ENCODE measurements around the gene SPRTN. TPM values are rescaled to one million over a fixed set of nuclear protein-coding genes. Genes with fewer than 3 reads are reported as not detected.

The SPRTN gene
- 20.5 TPM for total RNA-seq

GRCh38 chr1:231338270-231339128 is at the start of gene SPRTN:
TSS of gene SPRTN (plus strand) at chr1:231338293. CDS start at chr1:231338384, 91 bp downstream.
- peak in 1 of 3 donors; percentile 34 for DNase-seq (ENCODE audit: low read depth in 2 of 3, low spot score in 2 of 3)

DNA sequence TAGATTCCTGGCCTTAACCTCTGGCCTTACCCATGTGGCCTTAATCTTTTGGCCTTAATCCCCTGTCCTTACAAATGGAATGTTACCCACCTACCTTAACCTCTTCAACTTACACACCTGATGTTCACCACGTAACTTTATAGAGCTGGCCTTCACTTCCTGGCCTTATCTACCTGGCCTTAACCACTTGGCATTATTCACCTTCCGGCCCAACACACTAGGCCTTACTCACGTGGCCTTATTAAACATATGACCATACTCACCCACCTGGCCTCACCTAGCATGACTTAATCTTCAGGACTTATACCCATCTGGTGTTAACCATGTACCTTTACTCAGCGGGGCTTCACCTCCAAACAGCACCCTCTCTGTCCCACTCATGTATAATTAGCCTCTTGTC is 42.2 kb upstream of the SPRTN start:
- no peak for DNase-seq (ENCODE audit: low read depth in 2 of 3, low spot score in 2 of 3)

GRCh38 chr1:231301990-231302389 is 36.1 kb upstream of the SPRTN start:
- no peak for DNase-seq (ENCODE audit: low read depth in 2 of 3, low spot score in 2 of 3)

- no peak for DNase-seq (ENCODE audit: low read depth in 2 of 3, low spot score in 2 of 3)
These were observed 27.6 kb upstream of the SPRTN start for GRCh38 chr1:231310391-231310934.

DNA sequence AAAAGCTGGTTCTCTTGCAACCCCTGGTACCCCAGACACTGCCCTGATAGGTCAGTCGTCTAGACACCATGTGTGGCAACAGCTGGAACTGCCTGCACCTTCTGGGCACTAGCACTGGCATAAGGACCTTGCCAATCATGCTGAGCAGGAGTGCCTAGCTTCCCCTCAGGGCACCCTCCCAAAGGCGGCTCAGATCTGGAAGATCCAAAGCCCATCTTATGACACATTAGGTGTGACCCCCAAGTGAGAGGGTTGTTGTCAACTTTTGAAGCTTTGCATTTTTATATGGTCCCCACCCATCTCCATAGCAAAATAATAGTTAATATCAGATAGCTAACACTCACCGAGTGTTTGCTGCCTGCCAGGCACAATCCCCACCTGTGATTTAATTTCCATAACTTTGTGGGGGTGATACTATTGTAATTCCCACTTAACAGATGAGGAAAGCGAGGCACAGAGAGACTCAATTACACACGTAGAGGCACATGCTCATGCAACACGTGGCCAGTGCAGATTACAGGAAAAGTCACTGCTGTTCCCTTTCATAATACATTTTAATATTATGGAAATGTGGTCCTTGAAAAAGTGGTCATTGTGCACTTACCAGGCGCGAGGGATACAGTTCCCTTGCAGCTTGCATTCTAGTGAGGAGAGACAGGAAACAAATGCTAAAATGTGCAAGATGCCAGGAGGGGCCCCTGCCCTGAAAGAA is 26.2 kb upstream of the SPRTN start:
- no peak for DNase-seq (ENCODE audit: low read depth in 2 of 3, low spot score in 2 of 3)

DNA sequence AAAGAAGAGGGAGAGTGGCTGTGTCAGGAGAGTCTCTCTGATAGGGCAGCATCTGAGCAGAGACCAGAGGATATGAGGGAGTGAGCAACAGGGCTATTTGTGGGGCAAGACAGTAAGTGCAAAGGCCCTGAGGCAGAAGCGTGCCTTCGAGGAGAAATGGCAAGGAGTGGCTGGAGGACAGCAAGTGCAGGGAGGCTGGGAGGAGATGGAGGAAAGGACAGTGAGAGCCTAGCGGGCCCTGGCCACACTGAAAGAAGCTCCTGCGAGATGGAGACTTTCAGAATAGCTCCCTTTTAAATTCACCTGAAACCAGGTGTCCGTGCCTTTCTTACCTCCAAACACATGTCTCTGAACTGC is 25.7 kb upstream of the SPRTN start:
- DNase-seq (ENCODE audit: low read depth in 2 of 3, low spot score in 2 of 3) = no peak

GRCh38 chr1:231313661-231314060 is 24.4 kb upstream of the SPRTN start:
- no peak for DNase-seq (ENCODE audit: low read depth in 2 of 3, low spot score in 2 of 3)

DNA sequence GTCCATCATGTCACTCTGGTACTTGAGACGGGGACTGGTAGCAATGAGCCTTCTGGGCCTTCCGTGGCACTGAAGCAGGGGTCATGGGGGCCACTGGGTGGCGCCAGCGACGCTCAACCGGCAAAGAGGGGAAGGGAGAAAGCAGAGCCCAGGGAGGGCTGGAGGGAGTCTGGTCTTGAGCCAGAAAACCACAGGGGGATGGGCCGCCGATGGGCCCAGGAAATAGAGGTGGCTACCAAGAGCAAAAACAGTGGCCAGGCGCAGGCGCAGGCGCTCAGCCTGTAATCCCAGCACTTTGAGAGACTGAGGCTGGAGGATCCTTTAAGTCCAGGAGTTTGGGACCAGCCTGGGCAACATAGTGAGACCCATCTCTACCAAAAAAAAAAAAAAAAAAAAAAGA is 22.2 kb upstream of the SPRTN start:
- DNase-seq (ENCODE audit: low read depth in 2 of 3, low spot score in 2 of 3) = peak in 2 of 3 donors; percentile 42 to 67

GRCh38 chr1:231317306-231318014 is 20.6 kb upstream of the SPRTN start:
- DNase-seq (ENCODE audit: low read depth in 2 of 3, low spot score in 2 of 3) = no peak

GRCh38 chr1:231318015-231318355 is 20.1 kb upstream of the SPRTN start:
- no peak for DNase-seq (ENCODE audit: low read depth in 2 of 3, low spot score in 2 of 3)

- no peak for DNase-seq (ENCODE audit: low read depth in 2 of 3, low spot score in 2 of 3)
These were observed 19.5 kb upstream of the SPRTN start for GRCh38 chr1:231318568-231318967.

DNA sequence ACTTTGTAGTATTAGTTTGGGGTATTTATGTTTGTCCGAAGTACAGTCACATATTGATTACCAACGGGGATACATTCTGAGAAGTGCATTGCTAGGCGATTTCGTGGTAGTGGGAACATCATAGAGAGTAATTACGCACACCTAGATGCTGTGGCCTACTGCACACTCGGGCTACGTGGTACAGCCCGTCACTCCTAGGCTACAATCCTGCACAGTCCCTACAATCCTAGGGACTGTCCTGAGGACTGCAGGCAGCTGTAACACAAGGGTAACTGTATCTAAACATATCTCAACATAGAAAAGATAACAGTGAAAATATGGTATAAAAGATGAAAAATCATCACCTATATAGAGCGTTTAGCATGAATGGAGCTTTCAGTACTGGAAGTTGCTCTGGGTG is 19.0 kb upstream of the SPRTN start:
- no peak for DNase-seq (ENCODE audit: low read depth in 2 of 3, low spot score in 2 of 3)

DNA sequence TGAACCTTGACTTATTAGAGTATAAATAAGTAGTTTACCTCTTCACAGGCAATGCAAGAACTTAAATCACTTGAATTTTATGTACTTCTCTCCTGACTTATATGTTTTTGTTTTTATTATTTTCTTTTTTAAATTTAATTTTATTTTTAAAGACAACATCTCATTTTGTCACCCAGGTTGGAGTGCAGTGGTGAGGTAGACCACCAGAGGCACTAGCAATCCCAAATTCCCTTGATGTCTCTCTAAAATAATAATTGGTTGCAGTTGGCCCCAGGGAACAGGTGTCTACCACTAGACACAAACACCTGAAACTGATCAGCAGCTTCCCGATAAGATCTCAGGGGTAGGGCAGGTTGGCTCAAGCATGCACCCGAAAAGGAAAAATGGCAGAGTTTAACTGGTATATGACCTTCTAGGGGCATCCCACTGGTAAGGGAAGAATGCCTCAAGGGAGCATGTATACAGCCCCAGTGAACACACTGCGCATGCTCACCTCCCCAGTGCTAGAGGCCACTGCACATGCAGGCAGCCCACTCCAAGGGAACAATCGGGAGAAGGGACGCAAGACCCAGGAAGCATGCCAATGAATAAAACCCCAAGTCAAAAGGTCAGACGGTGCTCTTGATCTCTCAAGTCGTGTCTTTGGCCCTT is 15.1 kb upstream of the SPRTN start:
- DNase-seq (ENCODE audit: low read depth in 2 of 3, low spot score in 2 of 3) = no peak

- no peak for DNase-seq (ENCODE audit: low read depth in 2 of 3, low spot score in 2 of 3)
These were observed 13.4 kb upstream of the SPRTN start for GRCh38 chr1:231324660-231325059.

DNA sequence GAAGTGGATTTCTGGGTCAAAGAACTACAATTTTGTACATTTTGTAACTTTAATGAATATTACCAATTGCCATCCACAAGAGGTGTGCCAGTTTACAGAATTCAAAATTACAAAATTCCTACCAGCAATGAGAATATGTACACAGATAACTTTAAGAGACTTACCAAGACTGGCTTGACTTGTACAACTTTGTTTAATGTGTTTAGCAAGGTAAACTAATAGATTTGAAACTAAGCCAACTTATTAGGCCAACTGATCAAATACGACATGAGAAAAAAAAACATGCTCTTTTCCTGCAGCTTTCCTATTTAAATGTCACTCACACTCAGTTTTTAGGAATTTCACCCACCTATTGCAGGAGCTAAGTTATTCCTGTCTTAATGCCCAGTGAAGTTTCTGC is 11.8 kb upstream of the SPRTN start:
- DNase-seq (ENCODE audit: low read depth in 2 of 3, low spot score in 2 of 3) = no peak

DNA sequence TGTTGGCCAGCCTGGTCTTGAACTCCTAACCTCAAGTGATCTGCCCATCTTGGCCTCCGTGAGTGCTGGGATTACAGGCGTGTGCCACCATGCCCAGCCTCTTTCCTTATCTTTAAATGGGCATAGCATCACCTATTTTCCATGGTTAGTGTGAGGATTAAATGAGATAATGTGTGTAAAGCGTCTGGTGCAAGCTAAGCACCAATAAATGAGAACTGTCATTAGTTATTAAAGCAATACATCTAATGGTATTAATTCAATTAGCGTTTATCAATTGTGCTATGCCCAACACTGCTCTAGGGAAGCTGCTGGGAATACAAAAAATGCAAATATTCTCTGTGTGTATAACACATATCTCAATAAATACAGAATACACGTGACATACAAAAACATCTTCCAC is 10.5 kb upstream of the SPRTN start:
- no peak for DNase-seq (ENCODE audit: low read depth in 2 of 3, low spot score in 2 of 3)

DNA sequence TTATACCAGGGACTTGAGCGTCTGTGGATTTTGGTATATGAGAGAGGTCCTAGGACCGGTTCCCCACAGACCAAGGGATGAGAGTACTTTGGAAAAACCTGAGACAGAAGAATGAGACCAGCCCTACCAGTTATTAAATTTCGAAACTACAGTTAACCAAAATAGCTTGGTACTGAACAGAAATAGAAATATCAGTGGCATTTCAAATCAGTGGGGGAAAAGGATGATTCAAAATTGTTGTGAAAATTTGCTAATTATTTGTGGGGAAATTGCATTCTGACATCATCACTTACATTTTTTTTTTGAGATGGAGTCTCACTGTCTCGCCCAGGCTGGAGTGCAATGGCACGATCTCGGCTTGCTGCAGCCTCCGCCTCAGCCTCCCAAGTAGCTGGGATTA is 8.6 kb upstream of the SPRTN start:
- DNase-seq (ENCODE audit: low read depth in 2 of 3, low spot score in 2 of 3) = no peak

DNA sequence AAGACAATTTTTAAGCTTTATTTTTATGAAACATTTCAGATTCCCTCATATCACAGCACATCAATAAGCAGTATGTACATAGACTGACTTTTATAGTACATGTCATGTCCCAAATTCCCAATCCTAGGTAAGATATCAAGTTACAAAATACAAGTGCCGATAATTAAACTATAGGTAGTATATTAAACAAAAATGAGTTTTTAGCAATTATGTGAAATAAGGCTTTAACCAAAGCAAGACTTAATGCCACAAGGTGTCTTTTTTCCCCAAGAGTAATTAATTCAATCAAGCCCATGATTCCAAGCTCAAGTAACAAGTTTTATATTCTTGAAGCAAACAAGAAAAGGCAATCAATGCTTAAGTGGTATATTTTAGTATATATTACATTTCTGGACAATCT is 5.3 kb upstream of the SPRTN start:
- no peak for DNase-seq (ENCODE audit: low read depth in 2 of 3, low spot score in 2 of 3)

GRCh38 chr1:231334079-231334666 is 3.9 kb upstream of the SPRTN start:
- DNase-seq (ENCODE audit: low read depth in 2 of 3, low spot score in 2 of 3) = no peak

DNA sequence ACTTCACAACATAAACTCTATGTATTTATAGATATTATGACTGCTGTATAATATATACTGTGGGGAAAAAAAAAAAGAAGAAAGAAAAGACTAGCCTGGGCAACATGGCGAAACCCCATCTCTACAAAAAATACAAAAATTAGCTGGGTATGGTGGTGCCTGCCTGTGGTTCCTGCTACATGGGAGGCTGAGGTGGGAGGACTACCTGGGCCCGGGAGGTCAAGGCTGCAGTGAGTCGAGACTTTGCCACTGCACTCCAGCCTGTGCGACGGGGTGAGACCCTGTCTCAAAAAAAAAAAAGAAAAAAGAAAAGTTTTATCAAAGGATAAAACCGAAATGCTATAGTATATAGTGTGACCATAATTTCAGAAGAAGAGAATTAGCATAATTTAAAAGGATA is 3.1 kb upstream of the SPRTN start:
- no peak for DNase-seq (ENCODE audit: low read depth in 2 of 3, low spot score in 2 of 3)

Data from hematopoietic multipotent progenitor cell (in vitro differentiated cells).